SU-DHL-6 (cell line): ENCODE data around the gene MTMR10.

Source experiments
- H2AFZ ChIP-seq: fragments of 200-600 bp; sonication (generic); 2 replicates; pipeline ENCODE4 v1.6.1; 2014; ENCODE audit warnings: low read depth, mild to moderate bottlenecking, moderate library complexity, mixed read lengths, antibody characterized with exemption, low read length; ENCODE audit not compliant: severe bottlenecking
- H3F3A ChIP-seq: fragments of 200-600 bp; shearing (Covaris generic); 2 replicates; pipeline ENCODE4 v1.6.0; 2016; ENCODE audit warnings: antibody characterized with exemption, mild to moderate bottlenecking; ENCODE audit not compliant: insufficient read depth
- H3K27ac ChIP-seq: fragments of 200-600 bp; sonication (generic); 2 replicates; pipeline ENCODE4 v1.5.1; 2016; ENCODE audit warnings: low read depth, mild to moderate bottlenecking, low read length, moderate library complexity, mixed read lengths
- H3K27me3 ChIP-seq: fragments of 200-600 bp; sonication (generic), shearing (Covaris generic); 2 replicates; pipeline ENCODE4 v1.6.0; 2014; ENCODE audit warnings: mild to moderate bottlenecking, low read length
- H3K36me3 ChIP-seq: fragments of 200-600 bp; sonication (generic); 2 replicates; pipeline ENCODE4 v1.6.1; 2014; ENCODE audit warnings: mild to moderate bottlenecking, low read length, mixed read lengths
- H3K4me2 ChIP-seq: fragments of 300-600, 200-600 bp; shearing (Covaris generic), sonication (generic); 2 replicates; pipeline ENCODE4 v1.6.0; 2014; ENCODE audit warnings: low read length, low read depth, mild to moderate bottlenecking; ENCODE audit not compliant: poor library complexity, severe bottlenecking
- H3K4me3 ChIP-seq: fragments of 200-600 bp; sonication (generic); 2 replicates; pipeline ENCODE4 v1.5.1; 2014; ENCODE audit warnings: antibody characterized with exemption, low read length, mild to moderate bottlenecking, mixed read lengths; ENCODE audit not compliant: insufficient read depth, poor library complexity, severe bottlenecking
- H3K79me2 ChIP-seq: fragments of 200-600 bp; sonication (generic); 2 replicates; pipeline ENCODE4 v1.6.1; 2014; ENCODE audit warnings: mild to moderate bottlenecking, low read length, moderate library complexity; ENCODE audit not compliant: insufficient read depth
- H3K9ac ChIP-seq: fragments of 200-600 bp; sonication (generic); 2 replicates; pipeline ENCODE4 v1.7.0; 2014; ENCODE audit warnings: mild to moderate bottlenecking, low read length
- H3K9me2 ChIP-seq: fragments of 200-600 bp; sonication (generic); replicated peaks from 2 replicates; pipeline ENCODE4 v1.6.1; 2014; ENCODE audit warnings: low read length; ENCODE audit not compliant: insufficient read depth
- H3K9me3 ChIP-seq: fragments of 200-600 bp; sonication (generic); 2 replicates; pipeline ENCODE4 v1.6.1; 2014; ENCODE audit warnings: low read length, mixed read lengths; ENCODE audit not compliant: insufficient read depth
- H4K20me1 ChIP-seq: fragments of 200-600 bp; sonication (generic); 2 replicates; pipeline ENCODE4 v1.6.1; 2014; ENCODE audit warnings: low read depth, mild to moderate bottlenecking, antibody characterized with exemption, low read length, moderate library complexity, mixed read lengths
- CTCF ChIP-seq: fragments of 200-600 bp; sonication (generic); IDR thresholded peaks from one replicate; pipeline ENCODE4 v1.5.1; 2017; ENCODE audit warnings: antibody characterized with exemption, mild to moderate bottlenecking, low read length, moderate library complexity; ENCODE audit not compliant: insufficient read depth, poor library complexity, severe bottlenecking
- EZH2phosphoT487 ChIP-seq: fragments of 200-600 bp; sonication (generic), shearing (Covaris generic); conservative IDR thresholded peaks from 2 replicates; pipeline ENCODE4 v1.6.1; 2018; ENCODE audit warnings: mild to moderate bottlenecking, antibody characterized with exemption, low read length, moderate library complexity, mixed read lengths

MTMR10 gene

GRCh38 chr15:30953731-30954378 is 37.6 kb downstream of the MTMR10 start:
- Histone ChIP-seq H3K36me3 (peaks cover 17% of the 10 kb centered on the region; the same call in 1 of the 2 replicates), H3K9ac (no peak overlapping the region), H3K27me3 (no peaks in the 10 kb centered on the region), H3K9me3 (no peaks in the 10 kb centered on the region), H3K9me2 (no peaks in the 10 kb centered on the region), H4K20me1 (no peaks in the 10 kb centered on the region), H3K4me2 (no peak overlapping the region), H2AFZ (no peak overlapping the region), H3K27ac (no peak overlapping the region), H3K79me2 (no peaks in the 10 kb centered on the region), H3F3A (no peaks in the 10 kb centered on the region), H3K4me3 (no peak overlapping the region)
- TF ChIP-seq EZH2phosphoT487: no peak
- TF ChIP-seq CTCF: no peak

GRCh38 chr15:30953183-30953582 is 38.2 kb downstream of the MTMR10 start:
- H3K27me3 ChIP-seq: no peaks in the 10 kb centered on the region
- no peak overlapping the region for H3K27ac ChIP-seq
- H2AFZ ChIP-seq: no peak overlapping the region
- no peak overlapping the region for H3K4me2 ChIP-seq
- no peak overlapping the region for H3K4me3 ChIP-seq
- no peaks in the 10 kb centered on the region for H3K79me2 ChIP-seq
- H3K9me2 ChIP-seq: no peaks in the 10 kb centered on the region
- H3K9ac ChIP-seq: no peak overlapping the region
- no peaks in the 10 kb centered on the region for H3F3A ChIP-seq
- TF ChIP-seq EZH2phosphoT487: no peak
- TF ChIP-seq CTCF: no peak
- H3K9me3 ChIP-seq: no peaks in the 10 kb centered on the region
- H4K20me1 ChIP-seq: no peaks in the 10 kb centered on the region
- peaks cover 17% of the 10 kb centered on the region; the same call in 1 of the 2 replicates for H3K36me3 ChIP-seq

GRCh38 chr15:30943654-30944335 is 47.6 kb downstream of the MTMR10 start:
- Histone ChIP-seq H2AFZ (no peak overlapping the region), H3K36me3 (peaks cover 10% of the 10 kb centered on the region; the same call in 1 of the 2 replicates), H3K27me3 (no peaks in the 10 kb centered on the region), H3K9me3 (no peaks in the 10 kb centered on the region), H3K27ac (no peak overlapping the region), H3K9ac (no peak overlapping the region), H3F3A (no peaks in the 10 kb centered on the region), H3K4me2 (no peak overlapping the region), H3K9me2 (no peaks in the 10 kb centered on the region), H3K79me2 (no peaks in the 10 kb centered on the region), H3K4me3 (no peak overlapping the region), H4K20me1 (no peaks in the 10 kb centered on the region)
- TF ChIP-seq EZH2phosphoT487 (no peak), CTCF (no peak)
